GM19372 (cell line): Measurements from ENCODE around the gene RALA.
"Not testable (repeated sequence)": the region's sequence is repeated elsewhere in the genome, so short reads cannot be mapped to it uniquely, and the experiment has no call there.

Source experiments
- ATAC-seq: cut with Tn5 transposase; IDR thresholded peaks from one replicate; pipeline ENCODE4 v1.9.1; 2021; ENCODE audit warnings: mild to moderate bottlenecking, low read depth, moderate library complexity; ENCODE audit not compliant: unreplicated experiment

The RALA gene

GRCh38 chr7:39679874-39680273, 56.5 kb downstream of the RALA start:
- ATAC-seq = not testable (repeated sequence)

GRCh38 chr7:39681887-39682441, 58.6 kb downstream of the RALA start:
- ATAC-seq = no peak

- ATAC-seq = no peak
Observed at GRCh38 chr7:39683216-39683845, 60.0 kb downstream of the RALA start.

- peak; percentile 72 for ATAC-seq
Observed at GRCh38 chr7:39686261-39686924, 63.0 kb downstream of the RALA start.

- no peak for ATAC-seq
Observed at GRCh38 chr7:39688611-39689480, 65.5 kb downstream of the RALA start.

- ATAC-seq = no peak
Observed at GRCh38 chr7:39691821-39692220, 68.4 kb downstream of the RALA start.

GRCh38 chr7:39693086-39693485, 69.7 kb downstream of the RALA start:
- not testable (repeated sequence) for ATAC-seq

- ATAC-seq = no peak
Observed at GRCh38 chr7:39693812-39694211, 70.4 kb downstream of the RALA start.

- ATAC-seq = no peak
Observed at GRCh38 chr7:39695852-39696586, 72.6 kb downstream of the RALA start.

GRCh38 chr7:39696631-39697030, 73.3 kb downstream of the RALA start:
- no peak for ATAC-seq

- no peak for ATAC-seq
Observed at GRCh38 chr7:39697483-39697882, 74.1 kb downstream of the RALA start.

- ATAC-seq = no peak
Observed at GRCh38 chr7:39700165-39700564, 76.8 kb downstream of the RALA start.

- no peak for ATAC-seq
Observed at GRCh38 chr7:39700932-39701331, 77.6 kb downstream of the RALA start.

GRCh38 chr7:39702133-39702532, 78.8 kb downstream of the RALA start:
- no peak for ATAC-seq

- ATAC-seq = no peak
Observed at GRCh38 chr7:39703144-39703543, 79.8 kb downstream of the RALA start.

- ATAC-seq = no peak
Observed at GRCh38 chr7:39709029-39709428, 85.7 kb downstream of the RALA start.

GRCh38 chr7:39709768-39710311, 86.5 kb downstream of the RALA start:
- ATAC-seq = peak; percentile 66

GRCh38 chr7:39712751-39713150, 89.4 kb downstream of the RALA start:
- ATAC-seq = no peak

GRCh38 chr7:39714447-39715091, 91.2 kb downstream of the RALA start:
- ATAC-seq = no peak

- no peak for ATAC-seq
Observed at GRCh38 chr7:39720586-39720985, 97.2 kb downstream of the RALA start.
